ENCODE measurements around the gene ZBTB12.

GRCh38 chr6:31949926-31950548 is 48.2 kb upstream of the ZBTB12 start:
- TF ChIP-seq ZBTB7A (tag by site-specific recombination; IDR thresholded peaks at IDR 0.05; ENCODE audit: low read depth): no peak
- TF ChIP-seq ZNF274 (IDR thresholded peaks at IDR 0.05; ENCODE audit: low read length): no peak
- TF ChIP-seq ZNF274 (tag by site-specific recombination; IDR thresholded peaks at IDR 0.05; ENCODE audit: borderline replicate concordance): no peak
- no peak for TF ChIP-seq CTCF (tag by site-specific recombination; IDR thresholded peaks at IDR 0.05)
- TF ChIP-seq ZNF146 (tag by site-specific recombination; IDR thresholded peaks at IDR 0.05): no peak
- no peak for TF ChIP-seq ZBTB8A (tag by site-specific recombination; IDR thresholded peaks at IDR 0.05)
- no peak for TF ChIP-seq ZNF398 (tag by site-specific recombination; IDR thresholded peaks at IDR 0.05)
